Measurements from ENCODE around the gene HSCB.
"Not testable (repeated sequence)": the region's sequence is repeated elsewhere in the genome, so short reads cannot be mapped to it uniquely, and the experiment has no call there.

Gene HSCB, protein sequence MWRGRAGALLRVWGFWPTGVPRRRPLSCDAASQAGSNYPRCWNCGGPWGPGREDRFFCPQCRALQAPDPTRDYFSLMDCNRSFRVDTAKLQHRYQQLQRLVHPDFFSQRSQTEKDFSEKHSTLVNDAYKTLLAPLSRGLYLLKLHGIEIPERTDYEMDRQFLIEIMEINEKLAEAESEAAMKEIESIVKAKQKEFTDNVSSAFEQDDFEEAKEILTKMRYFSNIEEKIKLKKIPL

DNA sequence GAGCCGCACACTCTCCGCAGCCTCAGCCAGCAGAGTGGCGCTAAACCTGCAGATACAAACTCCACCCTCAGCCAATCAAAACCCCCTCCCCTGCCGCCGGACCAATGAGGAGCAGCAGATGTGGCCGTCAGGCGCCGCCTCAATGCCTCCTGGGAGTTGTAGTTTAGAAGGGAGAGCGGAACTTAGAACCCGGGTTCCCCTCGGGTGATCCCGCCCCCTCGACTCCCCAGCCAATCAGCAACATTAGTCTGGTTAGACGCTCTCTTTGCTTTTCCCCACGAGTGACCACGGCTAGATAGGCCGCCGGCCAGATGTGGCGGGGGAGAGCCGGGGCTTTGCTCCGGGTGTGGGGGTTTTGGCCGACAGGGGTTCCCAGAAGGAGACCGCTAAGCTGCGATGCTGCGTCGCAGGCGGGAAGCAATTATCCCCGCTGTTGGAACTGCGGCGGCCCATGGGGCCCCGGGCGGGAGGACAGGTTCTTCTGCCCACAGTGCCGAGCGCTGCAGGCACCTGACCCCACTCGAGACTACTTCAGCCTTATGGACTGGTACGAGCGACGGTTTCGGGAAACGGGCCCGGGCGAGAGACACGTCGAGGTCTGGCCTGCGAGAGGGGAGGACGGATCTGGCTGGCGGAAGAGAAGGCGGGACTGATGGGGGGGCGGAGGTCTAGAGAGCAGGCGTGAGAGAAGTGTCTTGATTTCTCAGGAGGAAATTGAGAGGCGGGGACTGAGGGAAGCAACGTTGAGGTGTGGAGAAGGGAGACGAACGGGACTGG, at the start of gene HSCB, which contains the start of gene CHEK2:
TSS of gene HSCB (plus strand) at position 255 of the 777 bp plus-strand sequence. CDS start at position 312, 57 bp downstream.
TSS of gene CHEK2 (minus strand) at position 36 of the 777 bp plus-strand sequence. CDS start 7,099 bp downstream, outside the sequence.
- peak; percentile 98 for DNase-seq

DNA sequence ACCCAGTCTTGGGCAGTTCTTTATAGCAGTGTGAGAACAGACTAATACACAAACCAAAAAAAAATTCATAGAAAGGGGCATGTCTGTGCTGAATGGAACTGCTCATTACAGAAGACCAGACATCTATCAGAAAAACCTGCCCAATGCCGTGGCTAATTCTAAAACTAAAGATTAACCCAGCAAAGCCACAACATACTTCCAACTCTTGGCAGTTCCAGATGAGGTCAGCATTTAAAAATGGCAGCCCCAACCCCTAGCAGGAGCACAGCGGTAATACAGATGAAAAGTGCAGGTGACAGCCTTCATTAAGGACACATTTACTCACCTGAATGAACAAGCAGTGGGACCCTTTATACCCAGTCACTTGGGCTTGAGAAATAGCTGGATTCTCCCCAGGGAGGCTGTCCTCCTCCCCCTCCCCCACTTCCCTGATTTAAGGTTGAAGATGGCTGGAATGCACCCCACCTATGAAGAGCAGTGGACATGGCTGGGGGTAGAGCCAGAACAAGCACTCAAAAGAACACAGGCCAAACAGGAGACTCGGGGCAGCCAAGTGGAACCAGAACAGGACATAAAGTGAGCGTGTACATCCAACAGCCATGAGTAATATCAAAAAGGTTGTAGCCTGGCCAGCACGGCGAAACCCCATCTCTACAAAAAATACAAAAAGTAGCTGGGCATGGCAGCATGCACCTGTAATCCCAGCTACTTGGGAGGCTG, 48.6 kb upstream of the HSCB start:
- DNase-seq, result not testable (repeated sequence)

DNA sequence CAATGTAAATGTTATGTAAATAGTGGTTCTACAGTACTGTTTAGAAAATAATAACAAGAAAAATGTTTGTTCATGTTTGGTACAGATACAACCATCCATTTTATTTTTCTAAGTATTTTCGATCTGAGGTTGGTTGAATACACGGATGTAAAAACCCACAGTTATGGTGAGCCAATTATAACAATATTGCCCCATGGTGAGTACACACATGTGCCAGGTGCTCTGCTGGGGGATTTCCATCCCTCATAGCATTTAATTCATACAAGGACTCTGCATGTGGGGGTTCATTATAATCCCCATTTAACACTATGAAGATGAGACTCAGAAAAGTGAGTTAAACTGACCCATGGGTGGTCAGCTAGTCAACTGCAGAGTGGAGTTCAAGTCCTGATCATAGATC, 38.9 kb upstream of the HSCB start:
- DNase-seq, result no peak

DNA sequence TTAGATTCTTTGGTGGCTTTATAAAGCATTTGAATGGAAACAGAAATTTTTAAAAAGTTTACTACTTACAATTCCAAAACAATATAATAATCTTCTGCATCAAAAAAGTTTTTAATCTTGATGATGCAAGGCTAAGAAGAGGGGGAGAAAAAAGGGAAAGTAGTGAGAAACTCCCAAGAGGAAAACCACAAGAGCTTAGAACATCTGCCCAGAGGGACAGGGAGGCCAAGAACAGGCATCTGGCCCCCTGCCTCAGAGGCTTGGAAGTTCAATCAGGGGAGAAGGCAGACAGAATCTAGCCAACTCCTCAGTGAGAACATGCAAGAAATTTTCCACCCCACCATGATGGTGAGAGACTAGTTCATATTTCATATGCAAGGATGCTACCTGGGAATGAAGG, 38.4 kb upstream of the HSCB start:
- DNase-seq, result no peak

DNA sequence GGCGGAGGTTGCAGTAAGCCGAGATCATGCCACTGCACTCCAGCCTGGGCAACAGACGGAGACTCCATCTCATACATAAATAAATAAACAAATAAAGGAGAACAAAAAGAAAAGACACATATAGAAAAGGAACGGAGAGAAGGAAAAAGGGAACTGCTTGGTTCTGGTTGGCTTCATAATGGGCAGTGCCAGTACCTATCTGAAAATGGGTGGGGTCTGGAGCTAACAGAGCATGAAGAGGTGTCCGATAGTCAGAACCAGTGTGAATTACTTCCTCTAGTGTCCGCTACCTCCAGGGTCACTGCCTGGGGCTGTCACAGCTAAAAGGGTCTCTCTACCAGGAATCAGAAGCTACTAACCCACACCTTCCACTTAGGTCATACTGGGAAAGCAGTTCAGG, 35.0 kb upstream of the HSCB start:
- no peak for DNase-seq

DNA sequence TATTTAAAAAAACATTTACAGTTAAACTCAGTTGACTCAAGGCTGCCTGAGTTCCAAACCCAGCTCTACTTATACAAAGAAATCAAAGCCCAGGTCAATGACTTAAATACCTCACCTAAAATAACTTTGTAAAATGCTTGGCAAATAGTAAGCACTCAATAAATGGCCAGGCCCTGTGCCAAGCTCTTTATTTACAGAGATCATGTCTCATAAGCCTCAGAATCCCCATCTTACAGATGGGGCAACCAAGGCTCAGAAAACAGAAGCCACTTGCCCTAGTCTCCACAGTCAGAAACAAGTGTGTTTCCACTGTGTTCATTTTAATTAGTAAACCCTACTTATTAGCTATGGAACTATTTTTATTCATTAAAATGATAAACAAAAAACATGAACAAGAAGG, 31.7 kb upstream of the HSCB start:
- DNase-seq, result no peak

DNA sequence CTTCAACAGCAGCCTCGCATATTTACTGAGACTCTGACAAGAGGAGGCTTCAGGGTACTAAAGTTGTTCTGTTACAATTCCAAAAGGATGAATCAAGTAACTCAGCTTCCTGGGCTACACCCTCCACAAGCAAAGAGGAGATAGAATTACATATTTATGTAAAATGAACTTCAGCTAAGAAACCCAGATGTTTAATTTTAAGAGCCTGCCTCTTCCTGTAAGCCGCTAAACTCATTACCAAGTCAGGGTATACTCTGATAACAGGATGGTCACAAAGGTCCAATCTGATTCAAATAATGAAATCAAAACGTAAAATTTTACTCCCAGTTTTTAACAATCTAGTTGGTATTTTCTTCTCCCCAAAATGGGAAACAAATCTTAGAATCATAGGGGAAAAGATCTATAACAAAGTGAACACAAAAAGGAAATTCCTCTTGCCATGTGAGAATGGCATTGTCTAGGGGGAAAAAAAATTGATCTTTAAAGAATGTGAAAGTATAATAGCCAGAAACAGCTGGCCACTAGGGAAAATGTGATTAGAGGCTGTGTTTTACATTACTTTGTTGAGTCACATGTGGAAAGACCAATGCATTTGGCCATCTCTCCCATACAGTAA, 31.2 kb upstream of the HSCB start:
- DNase-seq, result no peak

DNA sequence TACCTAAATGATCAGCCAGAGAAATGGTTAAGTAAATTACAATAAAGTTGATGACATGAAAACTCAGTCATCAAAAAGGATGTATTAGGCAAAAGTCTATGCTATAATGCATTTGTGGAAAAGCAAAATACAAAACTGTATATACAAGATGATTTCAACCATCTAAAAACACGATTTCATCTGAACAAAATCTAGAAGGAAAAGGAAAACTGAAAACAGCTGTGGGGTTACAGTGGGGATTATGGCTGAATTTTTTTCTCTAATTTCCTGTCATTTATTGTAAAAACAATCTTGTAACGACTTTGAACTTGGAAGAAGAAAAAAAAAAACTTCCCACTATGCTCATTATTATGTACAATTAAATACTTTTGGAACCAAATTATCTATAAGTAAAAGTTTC, 30.5 kb upstream of the HSCB start:
- DNase-seq, result no peak

DNA sequence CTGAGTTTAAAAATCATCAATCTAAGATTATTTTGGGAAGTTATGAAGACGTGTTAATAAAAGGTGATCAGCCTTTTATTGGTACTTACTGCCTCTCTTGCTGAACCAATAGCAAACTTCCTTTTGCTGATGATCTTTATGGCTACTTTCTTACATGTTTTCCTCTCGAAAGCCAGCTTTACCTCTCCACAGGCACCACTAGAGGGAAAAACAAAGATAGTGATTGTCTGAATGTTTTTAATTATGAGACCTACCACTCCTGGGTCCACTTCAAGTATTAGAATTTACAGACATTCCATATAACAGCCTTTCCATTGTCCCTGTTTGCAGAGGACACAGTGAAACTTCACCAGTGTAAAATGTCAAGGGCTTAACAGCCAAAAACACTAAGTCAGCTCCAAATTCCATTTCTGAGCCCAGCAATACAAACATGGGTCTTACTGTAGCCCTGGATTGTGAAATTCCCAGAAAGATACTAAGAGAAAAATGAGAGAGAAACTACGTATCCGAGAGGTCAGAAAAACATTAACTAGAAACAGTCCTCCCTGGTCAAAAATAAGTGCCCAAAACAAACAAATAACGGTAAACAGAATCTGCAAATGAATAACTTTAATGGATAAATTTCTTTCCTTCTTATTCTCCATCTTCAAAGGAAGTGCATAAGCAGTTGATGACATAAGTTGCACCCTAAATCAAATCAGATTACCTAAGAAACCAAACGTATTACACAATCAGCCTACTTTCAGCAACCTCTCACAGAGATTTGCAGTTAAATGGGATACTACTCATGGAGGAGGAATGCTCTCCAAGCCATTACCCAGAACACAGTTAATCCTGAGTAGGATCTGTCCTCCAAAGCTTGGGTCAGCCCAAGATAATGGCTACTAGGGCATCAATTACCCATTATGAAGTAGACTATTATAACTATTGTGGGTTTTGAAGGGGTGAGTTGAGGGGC, 29.7 kb upstream of the HSCB start:
- no peak for DNase-seq

DNA sequence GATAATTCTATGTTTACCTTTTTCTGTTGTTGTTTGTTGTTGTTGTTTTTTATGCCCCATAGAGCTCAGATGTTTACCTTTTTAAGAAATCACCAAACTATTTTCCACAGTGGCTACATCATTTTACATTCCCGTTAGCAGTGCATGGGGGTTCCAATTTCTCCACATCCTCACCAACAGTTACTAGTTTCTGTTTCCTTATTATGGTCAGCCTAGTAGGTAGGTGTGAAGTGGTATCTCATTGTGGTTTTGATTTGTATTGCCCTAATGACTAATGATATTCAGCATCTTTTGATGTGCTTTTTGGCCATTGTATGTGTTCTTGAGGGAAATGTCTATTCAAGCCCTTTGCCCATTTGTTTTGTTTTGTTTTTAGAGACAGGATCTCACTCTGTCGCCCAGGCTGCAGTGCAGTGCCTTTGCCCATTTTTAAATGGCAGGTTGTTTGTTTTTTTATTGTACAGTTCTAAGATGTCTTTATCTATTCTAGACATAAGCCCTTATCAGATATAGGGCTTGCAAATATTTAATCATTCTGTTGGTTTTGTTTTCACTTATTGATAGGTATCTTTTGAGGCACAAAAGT, 27.7 kb upstream of the HSCB start:
- no peak for DNase-seq

DNA sequence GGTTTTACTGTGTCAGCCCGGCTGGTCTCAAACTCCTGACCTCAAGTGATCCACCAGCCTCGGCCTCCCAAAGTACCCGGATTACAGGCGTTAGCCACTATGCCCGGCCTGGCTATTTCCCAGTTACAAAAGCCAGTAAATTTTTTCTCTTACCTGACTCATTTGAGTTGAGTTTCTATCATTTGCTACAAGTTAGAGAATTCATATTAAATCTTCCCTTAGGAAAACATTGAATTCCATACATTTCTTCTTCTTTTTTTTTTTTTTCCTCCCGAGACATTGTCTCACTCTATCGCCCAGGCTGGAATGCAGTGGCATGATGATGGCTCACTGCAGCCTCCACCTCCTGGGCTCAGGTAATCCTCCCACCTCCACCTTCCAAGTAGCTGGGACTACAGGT, 26.2 kb upstream of the HSCB start:
- DNase-seq, result no peak

DNA sequence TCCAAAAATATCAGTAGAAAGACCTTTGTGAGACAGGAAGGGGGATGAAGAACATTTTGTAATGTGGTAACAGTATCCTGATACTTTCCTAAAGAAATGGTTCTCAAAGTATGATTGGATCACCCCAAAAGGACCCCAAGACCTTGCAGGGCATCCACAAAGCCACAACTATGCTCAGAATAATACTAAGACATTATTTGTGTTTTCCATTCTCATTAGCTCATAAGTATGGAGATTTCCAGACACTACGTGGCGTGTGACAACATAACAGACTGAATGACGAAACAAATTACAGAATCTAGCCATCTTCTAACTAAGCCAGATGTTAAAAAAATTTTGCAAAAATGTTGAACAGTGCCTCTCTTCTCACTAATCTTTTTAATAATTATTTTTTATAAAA, 25.2 kb upstream of the HSCB start:
- no peak for DNase-seq

DNA sequence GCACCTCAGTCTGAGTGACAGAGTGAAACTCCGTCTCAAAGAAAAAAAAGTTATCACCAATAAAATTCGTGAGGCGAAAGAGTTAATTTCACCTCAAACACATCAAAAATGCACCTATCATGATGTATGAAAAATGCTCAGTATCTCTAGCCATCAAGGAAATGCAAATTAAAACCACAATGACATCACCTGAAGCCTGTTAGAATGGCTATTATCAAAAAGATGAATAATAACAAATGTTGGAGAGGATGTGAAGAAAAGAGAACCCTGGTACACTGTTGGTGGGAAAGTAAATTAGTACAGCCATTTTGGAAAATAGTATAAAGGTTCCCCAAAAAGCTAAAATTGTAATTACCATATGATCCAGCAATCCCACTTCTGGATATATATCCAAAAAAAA, 23.8 kb upstream of the HSCB start:
- no peak for DNase-seq

DNA sequence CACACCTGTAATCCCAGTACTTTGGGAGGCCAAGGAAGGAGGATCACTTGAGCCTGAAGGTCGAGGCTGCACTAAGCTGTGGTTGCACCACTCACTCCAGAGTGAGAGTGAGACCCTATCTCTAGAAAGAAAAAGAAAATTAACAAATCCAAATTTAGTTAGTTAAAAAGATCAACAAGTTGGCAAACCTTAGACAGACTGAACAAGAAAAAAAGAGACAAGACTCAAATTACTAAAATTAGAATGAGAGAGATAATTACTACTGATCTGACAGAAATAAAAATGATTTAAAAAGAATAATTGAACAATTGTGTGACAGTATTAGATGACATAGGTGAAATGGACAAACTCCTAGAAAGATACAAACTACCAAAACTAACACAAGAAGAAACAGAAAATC, 13.8 kb upstream of the HSCB start:
- no peak for DNase-seq

DNA sequence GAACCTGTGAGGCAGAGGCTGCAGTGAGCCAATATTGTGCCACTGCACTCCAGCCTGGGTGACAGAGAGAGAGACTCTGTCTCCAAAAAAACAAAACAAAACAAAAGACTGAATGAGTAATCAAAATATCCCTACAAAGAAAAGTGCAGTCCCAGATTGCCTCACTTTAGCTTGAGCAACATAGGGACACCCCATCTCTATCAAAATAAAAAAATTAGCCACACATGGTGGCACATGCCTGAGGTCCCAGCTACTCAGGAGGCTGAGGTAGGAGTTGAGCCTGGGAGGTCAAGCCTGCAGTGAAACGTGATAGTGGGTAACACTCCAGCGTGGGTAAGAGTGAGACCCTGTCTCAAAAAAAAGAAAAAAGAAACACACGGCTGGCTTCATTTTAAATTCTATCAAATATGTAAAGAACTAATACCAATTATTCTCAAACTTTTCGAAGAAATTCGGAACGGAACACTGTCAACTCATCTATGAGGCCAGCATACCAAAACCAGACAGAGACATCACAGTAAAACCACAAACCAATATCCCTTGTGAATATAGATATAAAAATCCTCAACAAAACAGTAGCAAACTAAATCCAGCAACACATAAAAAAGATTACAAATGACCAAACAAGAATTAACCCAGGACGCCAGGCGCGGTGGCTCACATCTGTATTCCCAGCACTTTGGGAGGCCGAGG, 13.1 kb upstream of the HSCB start:
- DNase-seq, result no peak

DNA sequence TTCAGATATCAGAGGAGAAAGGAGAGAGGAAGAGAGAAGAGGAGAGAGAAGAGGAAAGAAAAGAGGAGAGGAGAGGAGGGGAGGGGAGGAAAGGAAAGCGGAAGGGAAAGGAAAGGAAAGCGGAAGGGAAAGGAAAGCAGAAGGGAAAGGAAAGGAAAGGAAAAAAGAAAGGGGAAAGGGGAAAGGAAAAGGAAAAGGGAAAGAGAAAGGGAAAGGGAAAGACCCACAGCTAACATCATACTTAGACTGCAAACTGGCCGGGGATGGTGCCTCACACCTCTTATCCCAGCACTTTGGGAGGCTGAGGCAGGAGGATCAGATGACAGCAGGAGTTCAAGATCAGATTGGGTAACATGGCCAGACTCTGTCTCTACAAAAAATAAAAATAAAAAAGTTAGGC, 11.7 kb upstream of the HSCB start:
- no peak for DNase-seq

DNA sequence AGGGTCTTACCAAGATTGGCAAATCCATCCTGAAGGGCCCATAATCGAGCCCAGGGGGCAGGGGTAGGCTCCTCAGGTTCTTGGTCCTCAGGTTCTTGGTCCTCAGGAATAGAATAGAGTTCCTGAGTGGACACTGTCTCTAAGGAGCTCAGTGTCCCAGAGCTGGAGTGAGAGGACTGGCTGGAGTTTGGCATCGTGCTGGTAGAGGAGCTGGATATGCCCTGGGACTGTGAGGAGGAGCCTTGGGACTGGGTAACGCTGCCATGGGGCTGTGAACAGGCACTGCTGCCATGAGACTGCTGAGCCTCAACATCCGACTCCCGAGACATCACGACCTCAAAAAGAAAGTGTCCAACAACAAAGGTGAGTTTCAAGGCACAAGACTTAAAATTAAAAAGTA, 7.4 kb upstream of the HSCB start:
- DNase-seq, result no peak

DNA sequence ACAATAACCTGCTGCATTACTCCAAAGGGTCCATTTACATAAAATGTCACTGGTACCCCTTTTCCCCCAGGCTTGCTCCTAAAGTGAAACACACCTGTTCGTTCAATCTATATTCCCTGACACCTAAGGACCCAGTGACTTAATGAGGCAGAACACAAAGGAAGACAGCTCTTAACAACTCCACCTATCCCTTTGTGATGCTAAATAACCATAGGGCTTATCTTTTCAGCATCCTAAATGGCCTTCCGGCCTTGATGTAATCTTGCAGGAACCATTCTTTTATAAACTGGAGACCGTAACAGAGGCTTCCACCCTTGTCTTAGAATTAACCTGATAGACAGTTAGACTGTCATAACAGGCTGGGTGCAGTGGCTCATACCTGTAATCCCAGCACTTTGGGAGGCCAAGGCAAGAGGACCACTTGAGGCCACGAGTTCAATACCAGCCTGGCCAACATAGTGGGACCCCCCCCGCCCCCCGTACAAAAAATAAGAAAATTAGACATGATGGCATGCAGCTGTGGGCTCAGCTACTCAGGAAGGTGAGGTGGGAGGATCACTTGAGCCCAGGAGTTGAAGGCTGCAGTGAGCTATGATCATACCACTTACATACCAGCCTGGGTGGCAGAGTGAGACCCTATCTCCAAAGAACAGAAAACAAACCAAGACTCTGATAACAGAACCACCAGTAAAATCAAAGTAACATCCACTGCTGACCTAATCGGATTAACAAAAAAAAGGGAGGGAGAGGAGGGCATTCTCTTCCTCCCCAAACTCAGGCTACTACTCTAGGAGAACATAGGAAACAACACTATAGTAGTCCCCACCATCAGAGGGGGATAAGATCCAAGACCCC, 5.3 kb upstream of the HSCB start:
- no peak for DNase-seq

DNA sequence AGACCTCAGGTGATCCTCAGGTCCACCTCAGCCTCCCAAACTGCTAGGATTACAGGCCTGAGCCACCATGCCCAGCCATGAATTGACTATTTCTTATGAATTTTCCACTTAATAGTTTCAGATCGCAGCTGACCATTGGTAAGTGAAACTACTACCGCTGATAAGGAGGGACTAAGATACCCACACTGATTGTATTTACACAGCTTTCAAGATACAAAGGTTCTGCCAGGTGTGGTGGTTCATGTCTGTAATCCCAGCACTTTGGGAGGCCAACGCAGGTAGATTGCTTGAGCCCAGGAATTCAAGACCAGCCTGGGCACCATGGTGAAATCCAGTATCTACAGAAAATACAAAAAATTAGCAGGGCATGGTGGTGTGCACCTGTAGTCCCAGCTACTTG, 4.1 kb upstream of the HSCB start:
- no peak for DNase-seq

DNA sequence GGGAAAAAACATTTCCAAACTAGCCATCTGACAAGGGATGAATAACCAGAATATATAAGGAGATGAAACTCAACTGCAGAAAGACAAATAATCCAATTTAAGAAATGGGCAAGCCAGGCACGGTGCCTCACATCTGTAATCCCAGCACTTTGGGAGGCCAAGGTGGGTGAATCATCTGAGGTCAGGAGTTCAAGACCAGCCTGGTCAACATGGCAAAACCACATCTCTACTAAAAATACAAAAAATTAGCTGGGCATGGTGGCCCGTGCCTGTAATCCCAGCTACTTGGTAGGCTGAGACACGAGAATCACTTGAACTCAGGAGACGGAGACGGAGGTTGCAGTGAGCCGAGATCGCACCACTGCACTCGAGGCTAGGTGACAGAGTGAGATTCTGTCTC, 3.0 kb upstream of the HSCB start:
- not testable (repeated sequence) for DNase-seq
